Neuronal stem cell (in vitro differentiated cells): Measurements from ENCODE around the gene IRF8.

Experiments
- DNase-seq: peaks from one replicate; pipeline ENCODE4 v3.0.0-alpha.2; 2013; ENCODE audit warnings: low spot score
- H2AFZ ChIP-seq: one replicate; pipeline ENCODE4 v1.6.1; 2013; ENCODE audit warnings: mild to moderate bottlenecking, low read length, inconsistent platforms
- H2AK5ac ChIP-seq: 2 replicates; pipeline ENCODE4 v1.6.1; 2013; ENCODE audit warnings: low read depth, mild to moderate bottlenecking, inconsistent platforms, low read length, moderate library complexity, mixed read lengths
- H2BK120ac ChIP-seq: 2 replicates; pipeline ENCODE4 v1.6.1; 2013; ENCODE audit warnings: low read depth, mild to moderate bottlenecking, inconsistent platforms, low read length, moderate library complexity, mixed read lengths
- H2BK12ac ChIP-seq: one replicate; pipeline ENCODE4 v1.6.1; 2013; ENCODE audit warnings: low read length, inconsistent platforms
- H2BK15ac ChIP-seq: 2 replicates; pipeline ENCODE4 v1.6.1; 2013; ENCODE audit warnings: mild to moderate bottlenecking, low read length, inconsistent platforms, mixed read lengths
- H2BK5ac ChIP-seq: one replicate; pipeline ENCODE4 v1.6.1; 2013; ENCODE audit warnings: inconsistent platforms, mild to moderate bottlenecking, low read length, moderate library complexity
- H3K14ac ChIP-seq: one replicate; pipeline ENCODE4 v1.6.1; 2013; ENCODE audit warnings: low read length, inconsistent platforms
- H3K18ac ChIP-seq: 2 replicates; pipeline ENCODE4 v1.6.1; 2013; ENCODE audit warnings: low read length, inconsistent platforms
- H3K23ac ChIP-seq: 2 replicates; pipeline ENCODE4 v1.6.1; 2013; ENCODE audit warnings: low read depth, mild to moderate bottlenecking, mixed read lengths, low read length, inconsistent platforms; ENCODE audit not compliant: poor library complexity
- H3K27ac ChIP-seq: replicated peaks from 3 replicates; pipeline ENCODE4 v1.5.1; 2013; ENCODE audit warnings: low read length, inconsistent platforms
- H3K27me3 ChIP-seq, 3 experiments: 2 replicates each; pipeline ENCODE4 v1.6.1; 2013; ENCODE audit warnings: low read length in 3 of 3, mild to moderate bottlenecking in 2 of 3, inconsistent platforms in 1 of 3, low read depth in 1 of 3, mixed read lengths in 1 of 3, moderate library complexity in 1 of 3; ENCODE audit not compliant: control insufficient read depth in 3 of 3, insufficient read depth in 3 of 3
- H3K36me3 ChIP-seq, 2 donors: replicated peaks in 1 of 2; 2 replicates each; pipeline ENCODE4 v1.6.1; 2013; ENCODE audit warnings: low read length in 2 of 2; ENCODE audit not compliant: control insufficient read depth in 2 of 2, insufficient read depth in 2 of 2
- H3K4ac ChIP-seq: 2 replicates; pipeline ENCODE4 v1.6.1; 2013; ENCODE audit warnings: inconsistent platforms, mild to moderate bottlenecking, low read length, moderate library complexity
- H3K4me1 ChIP-seq, 2 donors: 1 replicate in 1 of 2; 2 replicates in 1 of 2; pipeline ENCODE4 v1.6.1; 2013; ENCODE audit warnings: low read length in 2 of 2, low read depth in 1 of 2; ENCODE audit not compliant: control insufficient read depth in 2 of 2, insufficient read depth in 1 of 2
- H3K4me2 ChIP-seq: one replicate; pipeline ENCODE4 v1.6.1; 2013; ENCODE audit warnings: mild to moderate bottlenecking, low read length, inconsistent platforms; ENCODE audit not compliant: insufficient read depth, poor library complexity, severe bottlenecking
- H3K4me3 ChIP-seq, 2 donors: 2 replicates each; pipeline ENCODE4 v1.5.1; 2013; ENCODE audit warnings: low read length in 2 of 2, mild to moderate bottlenecking in 2 of 2, inconsistent platforms in 1 of 2, moderate library complexity in 1 of 2
- H3K79me1 ChIP-seq: one replicate; pipeline ENCODE4 v1.6.1; 2013; ENCODE audit warnings: low read depth, mild to moderate bottlenecking, inconsistent platforms, low read length, moderate library complexity
- H3K9ac ChIP-seq: one replicate; pipeline ENCODE4 v1.6.1; 2013; ENCODE audit warnings: mild to moderate bottlenecking, low read depth, low read length, inconsistent platforms; ENCODE audit not compliant: poor library complexity
- H3K9me3 ChIP-seq, 2 donors: replicated peaks in 1 of 2; 2 replicates each; pipeline versions ENCODE3 to v1.6.1; 2013; ENCODE audit warnings: low read length in 2 of 2, mild to moderate bottlenecking in 2 of 2, inconsistent platforms in 1 of 2, low read depth in 1 of 2, mixed read lengths in 1 of 2, moderate library complexity in 1 of 2; ENCODE audit not compliant: control insufficient read depth in 2 of 2, insufficient read depth in 1 of 2
- H4K8ac ChIP-seq: one replicate; pipeline ENCODE4 v1.6.1; 2013; ENCODE audit warnings: low read depth, mild to moderate bottlenecking, inconsistent platforms, low read length, moderate library complexity
- H4K91ac ChIP-seq: one replicate; pipeline ENCODE4 v1.6.1; 2013; ENCODE audit warnings: low read length, low read depth, mild to moderate bottlenecking, inconsistent platforms; ENCODE audit not compliant: poor library complexity
- WGBS, 2 donors: extraction: QIAGEN DNeasy Blood & Tissue Kit; methylation state at CpG; one replicate each; pipeline ENCODE4 v1.1.7; 2013; ENCODE audit warnings: missing lambda C conversion rate in 2 of 2, mixed read lengths in 1 of 2; ENCODE audit not compliant: insufficient read length in 2 of 2, insufficient replicate concordance in 1 of 2; ENCODE audit errors: extremely low coverage in 2 of 2; 5-methylcytosine and 5-hydroxymethylcytosine counted together

IRF8 gene

GRCh38 chr16:85926370-85926769, 27.4 kb downstream of the IRF8 start:
- H3K4me3 ChIP-seq = no peak overlapping the region
- H2BK12ac ChIP-seq = no peak overlapping the region
- H3K36me3 ChIP-seq = no peaks in the 10 kb centered on the region
- H2BK5ac ChIP-seq = no peak overlapping the region
- H3K4ac ChIP-seq = no peak overlapping the region
- H3K27ac ChIP-seq = no peak overlapping the region
- H3K4me1 ChIP-seq = peaks cover 0 to 15% of the 10 kb centered on the region in 2 donors
- no peak overlapping the region for H3K14ac ChIP-seq
- peaks cover 0 to 45% (median 0%) of the 10 kb centered on the region in 3 experiments for H3K27me3 ChIP-seq
- no peak overlapping the region for H2AK5ac ChIP-seq
- DNase-seq = no peak
- no CpG with 5 or more reads among the region's 8 CpGs for WGBS, 2 donors
- no peak overlapping the region for H4K91ac ChIP-seq
- no peak overlapping the region for H4K8ac ChIP-seq
- H3K4me2 ChIP-seq = no peak overlapping the region
- H3K18ac ChIP-seq = no peak overlapping the region
- H3K9ac ChIP-seq = no peak overlapping the region
- H3K23ac ChIP-seq = no peak overlapping the region
- no peaks in the 10 kb centered on the region for H3K9me3 ChIP-seq
- no peak overlapping the region for H2BK120ac ChIP-seq
- H3K79me1 ChIP-seq = no peaks in the 10 kb centered on the region
- H2BK15ac ChIP-seq = no peak overlapping the region
- no peak overlapping the region for H2AFZ ChIP-seq

GRCh38 chr16:85927371-85927770, 28.4 kb downstream of the IRF8 start:
- no CpG with 5 or more reads among the region's 16 CpGs for WGBS, 2 donors
- peak overlapping the region; percentile 92 for H4K91ac ChIP-seq
- H3K23ac ChIP-seq = no peak overlapping the region
- no peaks in the 10 kb centered on the region for H3K36me3 ChIP-seq
- H2AK5ac ChIP-seq = no peak overlapping the region
- no peaks in the 10 kb centered on the region for H3K9me3 ChIP-seq
- no peak overlapping the region for H2BK120ac ChIP-seq
- H2BK15ac ChIP-seq = no peak overlapping the region
- no peak for DNase-seq
- H3K79me1 ChIP-seq = no peaks in the 10 kb centered on the region
- H3K4ac ChIP-seq = no peak overlapping the region
- no peak overlapping the region for H4K8ac ChIP-seq
- no peak overlapping the region for H3K9ac ChIP-seq
- no peak overlapping the region for H3K4me3 ChIP-seq
- no peak overlapping the region for H3K27ac ChIP-seq
- peaks cover 0 to 15% of the 10 kb centered on the region in 2 donors for H3K4me1 ChIP-seq
- H3K4me2 ChIP-seq = no peak overlapping the region
- H2AFZ ChIP-seq = no peak overlapping the region
- H2BK5ac ChIP-seq = no peak overlapping the region
- peaks cover 0 to 39% (median 0%) of the 10 kb centered on the region in 3 experiments for H3K27me3 ChIP-seq
- H2BK12ac ChIP-seq = no peak overlapping the region
- H3K18ac ChIP-seq = peak overlapping the region; percentile 77
- no peak overlapping the region for H3K14ac ChIP-seq

GRCh38 chr16:85927959-85928358, 29.0 kb downstream of the IRF8 start:
- Histone ChIP-seq H3K27me3 (peaks cover 0 to 38% (median 0%) of the 10 kb centered on the region in 3 experiments), H3K79me1 (no peaks in the 10 kb centered on the region), H3K4me3 (no peak overlapping the region), H2BK15ac (no peak overlapping the region), H2BK5ac (no peak overlapping the region), H3K9ac (no peak overlapping the region), H4K8ac (no peak overlapping the region), H2AFZ (no peak overlapping the region), H3K18ac (peak overlapping the region; percentile 38), H3K27ac (no peak overlapping the region), H3K4me1 (peaks cover 0 to 15% of the 10 kb centered on the region in 2 donors), H2BK120ac (no peak overlapping the region), H2BK12ac (no peak overlapping the region), H3K36me3 (no peaks in the 10 kb centered on the region), H3K14ac (no peak overlapping the region), H4K91ac (no peak overlapping the region), H3K23ac (no peak overlapping the region), H3K4me2 (no peak overlapping the region), H3K9me3 (no peaks in the 10 kb centered on the region), H2AK5ac (no peak overlapping the region), H3K4ac (no peak overlapping the region)
- no CpG with 5 or more reads among the region's 7 CpGs for WGBS, 2 donors
- no peak for DNase-seq

- Histone ChIP-seq H3K9ac (no peak overlapping the region), H3K4me1 (peaks cover 0 to 15% of the 10 kb centered on the region in 2 donors), H2AFZ (no peak overlapping the region), H2BK5ac (no peak overlapping the region), H3K27me3 (peaks cover 0 to 34% (median 0%) of the 10 kb centered on the region in 3 experiments), H3K4ac (no peak overlapping the region), H3K36me3 (no peaks in the 10 kb centered on the region), H2AK5ac (no peak overlapping the region), H3K14ac (no peak overlapping the region), H2BK12ac (no peak overlapping the region), H3K18ac (no peak overlapping the region), H4K91ac (no peak overlapping the region), H2BK15ac (peak overlapping the region; percentile 41), H2BK120ac (no peak overlapping the region), H3K27ac (no peak overlapping the region), H3K79me1 (no peaks in the 10 kb centered on the region), H3K9me3 (no peaks in the 10 kb centered on the region), H3K4me2 (no peak overlapping the region), H3K4me3 (no peak overlapping the region), H4K8ac (peak overlapping the region; percentile 43), H3K23ac (peak overlapping the region; percentile 26)
- no CpG with 5 or more reads among the region's 10 CpGs for WGBS, 2 donors
- DNase-seq = no peak
Observed at GRCh38 chr16:85928401-85928820, 29.4 kb downstream of the IRF8 start.
